CD14-positive monocyte (primary cell): ENCODE measurements around the gene ETV1. TPM values are rescaled to one million over a fixed set of nuclear protein-coding genes. Genes with fewer than 3 reads are reported as not detected.

ENCODE experiments used
- DNase-seq, 3 donors: peaks; one replicate each; pipeline ENCODE4 v3.0.0-alpha.2; 2011 to 2022
- H2AFZ ChIP-seq: 2 replicates; pipeline ENCODE4 v1.6.0; 2012; ENCODE audit warnings: mild to moderate bottlenecking, low read depth, low read length, inconsistent platforms; ENCODE audit not compliant: insufficient read depth, poor library complexity, severe bottlenecking
- H3K27ac ChIP-seq, 2 donors: 1 replicate in 1 of 2; 2 replicates in 1 of 2; pipeline ENCODE4 v1.5.1; 2012 to 2013; ENCODE audit warnings: low read length in 2 of 2, control low read depth in 1 of 2, inconsistent platforms in 1 of 2, low read depth in 1 of 2, mild to moderate bottlenecking in 1 of 2
- H3K27me3 ChIP-seq, 2 donors: one replicate each; pipeline versions ENCODE4 v1.6.0 to v1.6.1; 2011 to 2013; ENCODE audit warnings: low read length in 2 of 2; ENCODE audit not compliant: control insufficient read depth in 2 of 2, insufficient read depth in 2 of 2
- H3K36me3 ChIP-seq, 2 donors: replicated peaks in 1 of 2; 1 replicate in 1 of 2; 2 replicates in 1 of 2; pipeline versions ENCODE4 v1.5.1 to v1.6.1; 2012 to 2013; ENCODE audit warnings: low read length in 2 of 2, control low read depth in 1 of 2, inconsistent platforms in 1 of 2, mild to moderate bottlenecking in 1 of 2; ENCODE audit not compliant: insufficient read depth in 2 of 2, control insufficient read depth in 1 of 2
- H3K4me1 ChIP-seq, 2 donors: 1 replicate in 1 of 2; 2 replicates in 1 of 2; pipeline versions ENCODE4 v1.5.1 to v1.6.1; 2012 to 2013; ENCODE audit warnings: low read length in 2 of 2, control low read depth in 1 of 2, inconsistent platforms in 1 of 2, mild to moderate bottlenecking in 1 of 2, moderate library complexity in 1 of 2; ENCODE audit not compliant: insufficient read depth in 2 of 2, control insufficient read depth in 1 of 2
- H3K4me2 ChIP-seq: replicated peaks from 2 replicates; pipeline ENCODE3; 2012; ENCODE audit warnings: low read length, moderate library complexity, mild to moderate bottlenecking; ENCODE audit not compliant: poor library complexity, severe bottlenecking; ENCODE audit errors: extremely low read depth
- H3K4me3 ChIP-seq, 3 experiments: fragments of 200-600 bp in 1 of 3; sonication (generic) in 1 of 3; replicated peaks in 1 of 3; 1 replicate in 2 of 3; 2 replicates in 1 of 3; pipeline ENCODE4 v1.5.1; 2011 to 2013; ENCODE audit warnings: low read length in 3 of 3, mild to moderate bottlenecking in 3 of 3, control low read depth in 2 of 3, low read depth in 2 of 3, inconsistent platforms in 1 of 3, moderate library complexity in 1 of 3
- H3K79me2 ChIP-seq: 2 replicates; pipeline ENCODE4 v1.6.0; 2012; ENCODE audit warnings: mild to moderate bottlenecking, control low read depth, inconsistent platforms, low read length, moderate library complexity; ENCODE audit not compliant: insufficient read depth
- H3K9ac ChIP-seq: 2 replicates; pipeline ENCODE4 v1.6.0; 2017; ENCODE audit warnings: low read length, mild to moderate bottlenecking; ENCODE audit not compliant: insufficient read depth, poor library complexity, severe bottlenecking
- H3K9me3 ChIP-seq, 2 donors: replicated peaks in 1 of 2; 1 replicate in 1 of 2; 2 replicates in 1 of 2; pipeline versions ENCODE4 v1.5.1 to v1.6.1; 2012 to 2013; ENCODE audit warnings: low read length in 2 of 2, control low read depth in 1 of 2; ENCODE audit not compliant: control insufficient read depth in 1 of 2, insufficient read depth in 1 of 2
- H4K20me1 ChIP-seq: 2 replicates; pipeline ENCODE4 v1.6.0; 2012; ENCODE audit warnings: mild to moderate bottlenecking, low read length, control low read depth, moderate library complexity; ENCODE audit not compliant: insufficient read depth
- H3K27ac Mint-ChIP-seq, 7 donors: one replicate each; pipeline ENCODE4 v1.8.0; 2020; ENCODE audit warnings: mild to moderate bottlenecking in 7 of 7, mixed read lengths in 7 of 7, moderate library complexity in 6 of 7, inconsistent platforms in 2 of 7
- H3K27me3 Mint-ChIP-seq, 3 donors: one replicate each; pipeline ENCODE4 v1.8.0; 2021 to 2022; ENCODE audit warnings: low read depth in 3 of 3, mild to moderate bottlenecking in 3 of 3, mixed read lengths in 3 of 3, moderate library complexity in 3 of 3, inconsistent platforms in 1 of 3
- H3K36me3 Mint-ChIP-seq, 2 donors: one replicate each; pipeline ENCODE4 v1.8.0; 2020; ENCODE audit warnings: mixed read lengths in 2 of 2, inconsistent platforms in 1 of 2, mild to moderate bottlenecking in 1 of 2
- H3K4me1 Mint-ChIP-seq: one replicate; pipeline ENCODE4 v1.8.0; 2020; ENCODE audit warnings: mild to moderate bottlenecking, mixed read lengths
- H3K4me3 Mint-ChIP-seq, 2 donors: one replicate each; pipeline ENCODE4 v1.8.0; 2020; ENCODE audit warnings: mild to moderate bottlenecking in 2 of 2, mixed read lengths in 2 of 2, moderate library complexity in 1 of 2
- H3K9me3 Mint-ChIP-seq, 7 donors: one replicate each; pipeline ENCODE4 v1.8.0; 2020 to 2022; ENCODE audit warnings: mixed read lengths in 7 of 7, mild to moderate bottlenecking in 6 of 7, moderate library complexity in 6 of 7, inconsistent platforms in 2 of 7
- CTCF ChIP-seq: fragments of 200-600 bp; IDR thresholded peaks from one replicate; pipeline ENCODE4 v1.8.0; 2022; ENCODE audit warnings: antibody characterized with exemption, mild to moderate bottlenecking
- WGBS: methylation state at CpG from one replicate; pipeline ENCODE4 v1.1.5; 2013; ENCODE audit warnings: missing lambda C conversion rate; ENCODE audit not compliant: insufficient coverage; 5-methylcytosine and 5-hydroxymethylcytosine counted together
- intact Hi-C, 2 donors: fragments of 100-400 bp; cut with micrococcal nuclease; formaldehyde crosslinking; loops; one replicate each; pipeline versions ENCODE4 v1.15.0 to v1.15.1; 2023
- polyA plus RNA-seq, 3 donors: library from polyadenylated mRNA; depleted of rRNA in 1 of 3; unstranded in 2 of 3; stranded (reverse) in 1 of 3; fragments of 300-500 nt in 2 of 3; fragments of >200 nt in 1 of 3; fragmentation: Illumina TruSeq in 2 of 3; gene quantifications; 1 replicate in 2 of 3; 2 replicates in 1 of 3; pipeline ENCODE4 v1.2.3, GENCODE V29; 2012 to 2021

ETV1 gene
- polyA plus RNA-seq, 3 donors, result not detected

GRCh38 chr7:13949939-13950338, 39.5 kb downstream of the ETV1 start:
- TF ChIP-seq CTCF, result no peak
- H2AFZ ChIP-seq, result no peak overlapping the region
- no peak overlapping the region for H3K4me3 ChIP-seq
- no peak overlapping the region for H3K4me3 Mint-ChIP-seq
- no peaks in the 10 kb centered on the region for H3K4me1 Mint-ChIP-seq
- peaks cover 0 to 2% (median 0%) of the 10 kb centered on the region in 7 donors for H3K9me3 Mint-ChIP-seq
- H3K27me3 ChIP-seq, result no peaks in the 10 kb centered on the region
- H3K36me3 ChIP-seq, result no peaks in the 10 kb centered on the region
- H3K36me3 Mint-ChIP-seq, result no peaks in the 10 kb centered on the region
- no peaks in the 10 kb centered on the region for H3K9me3 ChIP-seq
- peaks cover 1 to 5% (median 2%) of the 10 kb centered on the region in 3 donors for H3K27me3 Mint-ChIP-seq
- H3K4me1 ChIP-seq, result no peaks in the 10 kb centered on the region
- H4K20me1 ChIP-seq, result no peaks in the 10 kb centered on the region
- no peaks in the 10 kb centered on the region for H3K79me2 ChIP-seq
- WGBS, result 100% methylated on average over 2 of the region's 4 CpGs
- H3K9ac ChIP-seq, result no peak overlapping the region
- intact Hi-C loops, result no loop called here
- H3K4me2 ChIP-seq, result no peak overlapping the region
- H3K27ac ChIP-seq, result no peak overlapping the region
- no peak overlapping the region for H3K27ac Mint-ChIP-seq
- no peak for DNase-seq

GRCh38 chr7:13949445-13949844, 40.0 kb downstream of the ETV1 start:
- H3K27ac ChIP-seq, result no peak overlapping the region
- no peaks in the 10 kb centered on the region for H4K20me1 ChIP-seq
- WGBS, result no CpG with 5 or more reads among the region's 2 CpGs
- peaks cover 1 to 5% (median 2%) of the 10 kb centered on the region in 3 donors for H3K27me3 Mint-ChIP-seq
- no peak overlapping the region for H3K4me3 ChIP-seq
- H2AFZ ChIP-seq, result no peak overlapping the region
- H3K4me3 Mint-ChIP-seq, result no peak overlapping the region
- no peak overlapping the region for H3K4me2 ChIP-seq
- H3K36me3 ChIP-seq, result no peaks in the 10 kb centered on the region
- DNase-seq, result no peak
- H3K27ac Mint-ChIP-seq, result no peak overlapping the region
- H3K4me1 Mint-ChIP-seq, result no peaks in the 10 kb centered on the region
- intact Hi-C loops, result no loop called here
- peaks cover 0 to 2% (median 0%) of the 10 kb centered on the region in 7 donors for H3K9me3 Mint-ChIP-seq
- no peak for TF ChIP-seq CTCF
- H3K27me3 ChIP-seq, result no peaks in the 10 kb centered on the region
- H3K9ac ChIP-seq, result no peak overlapping the region
- H3K4me1 ChIP-seq, result no peaks in the 10 kb centered on the region
- H3K9me3 ChIP-seq, result no peaks in the 10 kb centered on the region
- no peaks in the 10 kb centered on the region for H3K79me2 ChIP-seq
- H3K36me3 Mint-ChIP-seq, result no peaks in the 10 kb centered on the region
